Measurements from ENCODE around the gene GAS2L1.

The GAS2L1 gene

DNA sequence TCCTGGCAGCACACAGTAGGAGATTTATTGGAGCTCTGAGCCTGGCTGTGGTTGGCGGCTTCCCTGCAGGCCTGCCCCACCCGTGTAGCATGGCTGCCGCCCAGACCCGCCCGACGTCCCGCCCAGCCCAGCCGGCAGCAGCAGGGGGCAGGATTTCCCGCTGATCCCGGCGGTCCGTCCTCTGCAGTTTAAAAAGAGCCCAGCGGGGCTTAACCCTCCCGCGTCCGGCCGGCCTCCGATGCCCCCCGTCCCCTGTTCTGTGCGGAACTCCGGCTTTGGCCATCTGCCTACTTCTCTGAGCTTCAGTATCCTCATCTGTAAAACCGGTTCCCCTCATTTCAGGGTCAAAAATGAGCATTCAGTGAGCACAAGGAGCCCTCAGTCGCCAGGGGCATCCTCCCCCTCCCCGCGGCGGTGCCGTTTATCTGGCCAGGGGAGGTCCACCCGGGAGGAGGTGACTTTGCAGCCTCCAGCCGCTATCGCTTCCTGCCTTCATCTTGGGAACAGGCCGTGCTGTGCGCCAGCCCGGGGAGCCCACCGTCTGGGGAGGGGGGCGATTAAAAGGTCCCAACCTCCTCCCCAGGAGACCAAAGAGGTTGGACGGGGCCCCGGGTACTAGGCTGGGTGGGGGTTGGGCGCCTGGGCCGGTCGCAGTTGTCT, at the start of gene GAS2L1:
Gene GAS2L1 (plus strand): TSS at position 476 of the 660 bp plus-strand sequence. CDS start 1,456 bp downstream, outside the sequence.
- peak; percentile 57 for DNase-seq

DNA sequence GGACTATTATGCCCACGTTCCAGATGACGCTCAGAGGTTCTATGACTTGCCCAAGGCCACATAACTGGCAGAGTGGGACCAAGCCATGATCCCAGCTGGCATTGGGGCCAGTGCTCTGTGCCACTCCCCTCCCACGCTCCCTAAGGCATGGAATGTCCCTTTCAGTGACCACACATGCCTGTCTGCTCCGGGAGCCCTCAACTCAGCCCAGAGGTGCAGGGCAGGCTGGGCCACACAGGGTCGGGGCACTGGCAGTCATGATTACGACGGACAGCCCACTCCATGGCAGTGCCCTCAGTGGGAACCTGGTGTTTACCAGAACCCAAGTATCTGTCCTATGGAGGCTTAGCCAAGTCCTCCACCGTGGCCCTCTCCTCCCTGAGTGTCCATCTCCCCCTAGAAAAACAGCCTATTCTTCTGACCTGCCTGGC, 48.7 kb upstream of the GAS2L1 start:
- DNase-seq = no peak

DNA sequence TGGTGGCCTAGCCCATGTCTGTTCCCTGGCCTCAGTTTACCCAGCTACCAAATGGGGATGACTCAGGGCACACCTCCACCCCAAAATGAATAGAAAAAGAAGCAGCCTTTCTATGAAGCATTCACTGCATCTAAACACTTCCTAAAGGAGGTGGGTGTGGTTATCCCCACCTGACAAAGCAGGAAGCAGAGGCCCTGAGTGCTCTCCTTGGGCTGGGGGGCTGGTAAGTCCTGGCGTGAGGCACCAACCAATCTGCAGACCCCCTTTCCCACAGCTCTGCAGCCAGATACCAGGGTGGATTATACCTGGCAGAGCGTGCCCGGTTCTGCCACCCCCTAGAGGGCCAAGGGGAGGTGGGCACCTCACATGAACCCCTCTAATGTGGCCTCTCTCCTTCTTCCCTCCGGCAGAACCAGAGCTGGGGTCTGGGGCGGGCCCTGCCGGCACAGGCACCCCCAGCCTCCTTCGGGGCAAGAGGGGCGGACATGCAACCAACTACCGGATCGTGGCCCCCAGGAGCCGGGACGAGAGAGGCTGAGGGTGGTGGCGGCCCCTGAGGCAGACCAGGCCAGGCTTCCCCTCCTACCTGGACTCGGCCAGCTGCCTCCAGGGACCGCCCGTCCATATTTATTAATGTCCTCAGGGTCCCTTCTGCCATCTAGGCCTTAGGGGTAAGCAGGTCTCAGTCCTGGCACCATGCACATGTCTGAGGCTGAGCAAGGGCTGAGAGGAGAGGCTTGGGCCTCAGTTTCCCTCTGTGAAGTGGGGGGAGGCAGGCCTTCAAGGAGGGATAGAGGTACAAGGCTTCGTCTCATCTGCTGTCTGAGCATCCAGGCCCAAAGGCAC, 47.8 kb upstream of the GAS2L1 start:
- DNase-seq = no peak

GRCh38 chr22:29259253-29259899, 47.1 kb upstream of the GAS2L1 start:
- DNase-seq = no peak

DNA sequence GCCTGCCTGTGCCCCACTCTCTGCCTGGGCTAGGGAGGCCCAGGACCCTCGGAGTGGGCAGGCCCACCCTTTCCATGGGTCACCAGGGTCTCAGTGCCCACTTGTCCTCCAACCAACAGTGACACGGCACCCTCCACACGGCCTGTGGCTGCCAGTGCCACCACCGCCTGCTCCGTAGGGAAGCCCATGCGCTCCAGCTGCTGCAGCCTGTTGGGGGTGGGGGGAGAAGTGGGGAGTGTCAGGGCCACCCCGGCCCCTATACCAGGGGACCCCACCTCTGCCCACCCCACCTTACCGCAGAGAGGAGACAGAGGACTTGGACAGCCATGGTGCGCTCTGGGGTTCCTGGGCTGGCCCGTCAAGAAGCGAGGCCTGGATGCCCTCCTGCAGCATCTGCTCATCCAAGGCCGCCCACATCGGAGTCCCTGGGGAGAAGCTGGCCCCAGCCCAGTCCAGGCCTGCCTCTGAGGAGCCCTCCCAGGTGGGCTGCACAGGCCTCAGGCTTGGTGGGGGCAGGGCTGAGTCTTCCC, 46.4 kb upstream of the GAS2L1 start:
- DNase-seq = no peak

- no peak for DNase-seq
Measured at GRCh38 chr22:29260601-29261315, 45.7 kb upstream of the GAS2L1 start.

DNA sequence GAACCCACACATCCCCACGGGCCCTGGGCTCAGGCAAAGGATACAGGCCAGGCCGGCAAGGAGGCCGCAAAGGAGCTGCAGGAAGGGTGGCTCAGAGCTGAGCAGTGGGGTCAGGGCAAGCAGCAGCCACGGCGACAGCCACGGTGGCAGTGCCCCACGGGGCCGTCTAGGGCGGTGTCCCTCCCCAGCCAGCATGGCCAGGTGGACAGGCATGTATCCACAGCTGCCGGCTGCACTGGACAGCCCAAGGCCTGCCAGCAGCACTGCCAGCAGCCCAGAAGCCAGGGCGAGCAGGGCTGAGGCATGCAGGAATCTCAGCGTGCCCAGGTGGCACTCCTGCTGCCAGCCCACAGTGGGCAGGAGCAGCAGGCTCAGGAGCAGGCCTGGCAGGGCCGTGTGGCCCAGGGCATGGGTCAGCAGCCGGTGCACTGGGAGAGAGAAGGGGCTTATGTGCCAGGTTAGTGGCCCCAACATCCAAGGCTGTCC, 42.6 kb upstream of the GAS2L1 start:
- no peak for DNase-seq

DNA sequence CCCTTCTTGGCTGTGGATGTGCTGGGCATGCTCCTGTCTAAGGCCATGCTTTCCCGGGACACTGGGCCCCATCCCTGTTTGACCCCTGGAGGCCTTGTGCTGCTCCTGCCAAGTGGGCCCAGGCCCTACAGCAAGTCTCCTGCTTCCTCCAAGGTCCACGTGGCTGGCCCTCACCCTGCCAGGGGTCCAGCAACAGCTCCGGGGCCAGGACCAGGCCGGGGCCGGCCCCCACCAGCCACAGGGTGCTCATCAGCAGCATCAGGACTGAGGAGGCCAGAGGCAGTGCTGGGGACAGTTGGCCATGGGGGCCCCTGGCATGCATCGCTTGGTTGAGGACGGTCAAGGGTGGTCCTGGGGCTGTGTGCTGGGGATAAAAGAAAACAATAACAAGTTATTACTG, 41.1 kb upstream of the GAS2L1 start:
- DNase-seq = no peak

- no peak for DNase-seq
Measured at GRCh38 chr22:29265929-29266328, 40.5 kb upstream of the GAS2L1 start.

GRCh38 chr22:29266564-29267461, 39.6 kb upstream of the GAS2L1 start:
- no peak for DNase-seq

GRCh38 chr22:29267462-29267857, 39.0 kb upstream of the GAS2L1 start:
- no peak for DNase-seq

GRCh38 chr22:29267858-29268510, 38.5 kb upstream of the GAS2L1 start, which contains the start of the genes EWSR1 and RHBDD3:
Gene EWSR1, plus strand, starts transcription at chr22:29268268. Its CDS starts 69 bp downstream, at chr22:29268337.
Gene RHBDD3, minus strand, starts transcription at chr22:29267981. Its CDS starts 2,355 bp downstream, at chr22:29265626.
- peak; percentile 99 for DNase-seq

- DNase-seq = peak; percentile 58
Measured at GRCh38 chr22:29268511-29269229, 37.8 kb upstream of the GAS2L1 start.

- no peak for DNase-seq
Measured at GRCh38 chr22:29269230-29269604, 37.2 kb upstream of the GAS2L1 start.

DNA sequence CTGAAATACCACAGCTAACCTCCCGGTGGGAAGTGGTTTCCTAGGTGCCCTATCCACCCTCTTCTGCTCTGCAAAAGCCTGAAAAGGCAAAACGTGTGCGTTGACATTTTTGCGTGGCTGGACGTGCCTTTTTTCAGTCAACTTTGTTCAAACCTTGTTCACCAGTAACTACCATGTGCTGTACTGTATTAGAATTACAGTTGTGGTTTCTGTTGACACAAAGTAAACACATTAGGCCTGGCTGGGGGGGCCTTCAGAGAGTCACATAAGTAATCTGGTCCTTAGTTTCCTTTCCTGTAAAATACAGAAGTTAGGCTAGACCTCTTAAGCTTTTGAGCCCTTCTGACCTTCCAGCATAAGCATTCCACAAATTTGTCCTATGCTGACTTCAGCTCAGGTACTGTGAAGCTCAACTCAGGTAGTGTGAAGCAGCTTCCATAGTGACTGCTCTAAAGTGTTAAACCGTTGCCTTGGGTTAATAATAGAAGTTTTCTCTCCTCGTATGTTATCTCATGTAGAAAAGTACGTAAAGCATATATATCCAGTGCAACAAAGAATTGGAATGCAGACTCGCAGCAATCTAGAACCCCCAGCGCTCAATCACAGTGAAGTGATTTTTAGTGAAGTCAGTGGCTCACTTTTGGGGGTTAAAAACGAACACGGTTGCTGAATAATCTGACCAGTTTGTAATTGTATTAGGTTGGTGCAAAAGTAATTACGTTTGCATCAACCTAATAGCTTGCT, 36.5 kb upstream of the GAS2L1 start:
- DNase-seq = no peak

DNA sequence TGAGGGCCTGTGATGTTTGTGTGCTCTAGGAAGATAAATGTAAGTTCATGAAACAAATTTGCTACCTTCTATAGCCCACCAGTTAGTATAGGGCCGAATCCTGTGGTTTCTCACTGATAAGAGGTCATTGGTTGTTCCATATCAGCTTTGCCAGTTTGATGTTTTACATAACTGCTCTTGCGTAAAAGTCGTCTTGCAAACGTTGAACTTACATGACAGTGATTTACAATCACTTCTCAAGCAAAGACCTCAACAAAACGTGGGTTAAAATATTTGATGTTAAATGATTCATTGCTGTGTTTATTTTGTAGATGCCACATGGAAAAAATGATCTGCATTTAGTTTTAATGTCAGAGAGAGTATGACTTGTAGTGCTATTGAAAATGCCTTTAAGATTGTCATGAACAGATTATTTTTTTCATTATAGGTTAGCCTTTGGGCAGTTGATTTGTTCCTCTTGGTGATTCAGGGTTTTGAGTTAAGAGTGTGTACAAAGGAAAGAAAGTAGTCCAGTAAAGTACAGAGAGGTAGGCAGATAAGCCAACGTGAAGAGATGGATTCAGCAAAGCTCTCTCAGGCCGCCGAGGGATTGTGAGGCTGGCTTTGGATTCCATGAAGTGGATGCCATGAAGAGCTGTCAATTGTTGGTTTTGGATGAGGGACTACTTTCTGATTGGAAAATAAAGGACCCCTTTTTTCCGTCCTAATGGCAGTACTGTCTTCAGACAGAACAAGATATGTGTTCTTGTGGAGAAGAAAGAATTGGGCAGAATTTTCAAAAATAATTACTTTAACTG, 35.8 kb upstream of the GAS2L1 start:
- no peak for DNase-seq

DNA sequence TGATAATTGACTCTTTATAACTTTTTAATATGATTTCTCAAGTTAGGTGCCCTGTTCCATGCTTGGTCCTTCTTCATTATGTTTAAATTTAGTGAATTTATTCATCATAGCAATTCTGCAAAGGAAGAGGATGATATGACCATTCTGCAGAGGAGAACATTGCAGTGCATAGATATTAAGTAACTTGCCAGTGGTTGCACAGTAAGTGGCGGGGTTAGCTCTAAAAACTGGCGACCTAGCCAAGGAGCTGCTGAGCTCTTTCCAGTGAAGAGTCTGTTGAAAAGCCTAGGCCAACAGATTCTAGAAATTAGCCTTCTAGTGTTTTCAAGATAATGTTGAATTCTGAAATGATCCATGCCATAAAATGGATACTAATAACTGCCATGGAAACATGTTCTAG, 33.8 kb upstream of the GAS2L1 start:
- DNase-seq = no peak

GRCh38 chr22:29275167-29275566, 31.3 kb upstream of the GAS2L1 start:
- DNase-seq = no peak
